Liver (tissue), 9 donors: ENCODE measurements around the gene SLC45A1. TPM values are rescaled to one million over a fixed set of nuclear protein-coding genes. Genes with fewer than 3 reads are reported as not detected.

Experiments
- DNase-seq: peaks from one replicate; pipeline ENCODE4 v3.0.0-alpha.2; 2017; ENCODE audit warnings: low spot score
- H3K27ac ChIP-seq, 2 donors: one replicate each; pipeline ENCODE4 v1.7.0; 2013; ENCODE audit warnings: inconsistent platforms in 2 of 2, low read length in 2 of 2, control low read depth in 1 of 2, low read depth in 1 of 2, mild to moderate bottlenecking in 1 of 2
- H3K27me3 ChIP-seq, 4 donors: one replicate each; pipeline versions ENCODE4 v1.6.1 to v1.7.0; 2013; ENCODE audit warnings: low read length in 3 of 4, inconsistent platforms in 1 of 4, mild to moderate bottlenecking in 1 of 4, moderate library complexity in 1 of 4; ENCODE audit not compliant: control insufficient read depth in 4 of 4, insufficient read depth in 4 of 4
- H3K36me3 ChIP-seq, 4 donors: one replicate each; pipeline versions ENCODE4 v1.6.1 to v1.7.0; 2013; ENCODE audit warnings: low read length in 3 of 4, mild to moderate bottlenecking in 3 of 4, low read depth in 1 of 4, moderate library complexity in 1 of 4; ENCODE audit not compliant: control insufficient read depth in 4 of 4, insufficient read depth in 3 of 4
- H3K4me1 ChIP-seq, 4 donors: one replicate each; pipeline versions ENCODE4 v1.6.1 to v1.7.0; 2013; ENCODE audit warnings: low read length in 3 of 4, mild to moderate bottlenecking in 3 of 4, moderate library complexity in 1 of 4; ENCODE audit not compliant: control insufficient read depth in 4 of 4, insufficient read depth in 4 of 4
- H3K4me3 ChIP-seq, 3 donors: one replicate each; pipeline versions ENCODE4 v1.6.1 to v1.7.0; 2013; ENCODE audit warnings: low read length in 3 of 3, control low read depth in 1 of 3, low read depth in 1 of 3, mild to moderate bottlenecking in 1 of 3
- H3K9ac ChIP-seq, 2 donors: one replicate each; pipeline ENCODE4 v1.7.0; 2013; ENCODE audit warnings: low read length in 2 of 2, mild to moderate bottlenecking in 2 of 2, moderate library complexity in 2 of 2, control low read depth in 1 of 2, low read depth in 1 of 2
- H3K9me3 ChIP-seq, 4 donors: one replicate each; pipeline versions ENCODE4 v1.6.1 to v1.7.0; 2013; ENCODE audit warnings: low read length in 3 of 4; ENCODE audit not compliant: control insufficient read depth in 4 of 4
- EGR1 ChIP-seq, 2 donors: IDR thresholded peaks; 2 replicates each; pipeline ENCODE4 v1.6.1; 2016 to 2018; ENCODE audit warnings: antibody characterized with exemption in 2 of 2, low read depth in 2 of 2
- FOXA1 ChIP-seq: IDR thresholded peaks from 2 replicates; pipeline ENCODE4 v1.6.1; 2016; ENCODE audit warnings: antibody characterized with exemption
- FOXA2 ChIP-seq: IDR thresholded peaks from 2 replicates; pipeline ENCODE4 v1.6.1; 2016; ENCODE audit warnings: antibody characterized with exemption
- GABPA ChIP-seq, 2 donors: IDR thresholded peaks in 1 of 2; conservative IDR thresholded peaks in 1 of 2; 2 replicates each; pipeline ENCODE4 v1.6.1; 2016; ENCODE audit warnings: antibody characterized with exemption in 2 of 2, mild to moderate bottlenecking in 1 of 2, moderate library complexity in 1 of 2
- HNF4A ChIP-seq, 2 donors: conservative IDR thresholded peaks; 2 replicates each; pipeline ENCODE4 v1.6.1; 2016; ENCODE audit warnings: antibody characterized with exemption in 2 of 2, mild to moderate bottlenecking in 2 of 2
- HNF4G ChIP-seq: IDR thresholded peaks from 2 replicates; pipeline ENCODE4 v1.6.1; 2016; ENCODE audit warnings: antibody characterized with exemption
- JUND ChIP-seq, 2 donors: IDR thresholded peaks; 2 replicates each; pipeline ENCODE4 v1.6.1; 2016; ENCODE audit warnings: antibody characterized with exemption in 2 of 2
- NR2F2 ChIP-seq: IDR thresholded peaks from 2 replicates; pipeline ENCODE4 v1.6.1; 2016; ENCODE audit warnings: antibody characterized with exemption
- RAD21 ChIP-seq, 2 donors: IDR thresholded peaks; 2 replicates each; pipeline ENCODE4 v1.6.1; 2016; ENCODE audit warnings: antibody characterized with exemption in 2 of 2, mild to moderate bottlenecking in 2 of 2
- RXRA ChIP-seq, 2 donors: IDR thresholded peaks; 2 replicates each; pipeline ENCODE4 v1.6.1; 2017 to 2018; ENCODE audit warnings: antibody characterized with exemption in 2 of 2, mild to moderate bottlenecking in 1 of 2
- SP1 ChIP-seq: IDR thresholded peaks from 2 replicates; pipeline ENCODE4 v1.6.1; 2018; ENCODE audit warnings: antibody characterized with exemption, mild to moderate bottlenecking
- TAF1 ChIP-seq: conservative IDR thresholded peaks from 2 replicates; pipeline ENCODE4 v1.6.1; 2016; ENCODE audit warnings: antibody characterized with exemption, mild to moderate bottlenecking
- YY1 ChIP-seq: IDR thresholded peaks from 2 replicates; pipeline ENCODE4 v1.6.1; 2016; ENCODE audit warnings: antibody characterized with exemption, mild to moderate bottlenecking
- ZBTB33 ChIP-seq: IDR thresholded peaks from 2 replicates; pipeline ENCODE4 v1.6.1; 2016; ENCODE audit warnings: antibody characterized with exemption
- WGBS: extraction: QIAGEN DNeasy Blood & Tissue Kit; methylation state at CpG from one replicate; pipeline ENCODE4 v1.1.7; 2013; 5-methylcytosine and 5-hydroxymethylcytosine counted together
- polyA plus RNA-seq, 2 donors: library from polyadenylated mRNA; stranded (reverse) in 1 of 2; unstranded in 1 of 2; fragments of 200-250 nt in 1 of 2; fragments of >200 nt in 1 of 2; fragmentation: Nextera tagmentation in 1 of 2; extraction: Ambion mirVana in 1 of 2; gene quantifications; one replicate each; pipeline versions ENCODE4 v1.2.1 to v1.2.3, GENCODE V29; 2013 to 2015
- total RNA-seq, 2 donors: library from RNA; depleted of rRNA; stranded (reverse); fragments of >200 nt; gene quantifications; one replicate each; pipeline ENCODE4 v1.2.3, GENCODE V29; 2014
- TF ChIP-seq, protein P1 (sequence below): IDR thresholded peaks from 2 replicates; pipeline ENCODE4 v1.6.1; 2016; ENCODE audit warnings: antibody characterized with exemption, mild to moderate bottlenecking
- TF ChIP-seq, protein P2 (sequence below): fragments of 150-350 bp; IDR thresholded peaks from 2 replicates; pipeline ENCODE4 v1.5.1; 2017; ENCODE audit warnings: improper control_type of control experiment, low read depth, low read length; ENCODE audit not compliant: missing input control
- TF ChIP-seq, protein P3 (sequence below): IDR thresholded peaks from 2 replicates; pipeline ENCODE4 v1.6.1; 2016; ENCODE audit warnings: antibody characterized with exemption
- TF ChIP-seq, protein P4 (sequence below): IDR thresholded peaks from 2 replicates; pipeline ENCODE4 v1.6.1; 2016; ENCODE audit warnings: antibody characterized with exemption
- donor health status: healthy.
- donor health status: healthy.
- donor health status: healthy.
- donor health status: healthy.
- donor health status: healthy.

Gene SLC45A1
- total and polyA plus RNA-seq, 4 donors, result 0.08 to 0.29 (median 0.14) TPM; not detected in 1

GRCh38 chr1:8358897-8359616 lies 41.1 kb downstream of the SLC45A1 start:
- no peak for DNase-seq
- H3K27ac ChIP-seq, result no peak overlapping the region
- TF ChIP-seq RAD21 (IDR thresholded peaks at IDR 0.05), result no peak
- TF ChIP-seq NR2F2, result no peak
- no peak for TF ChIP-seq YY1
- TF ChIP-seq SP1, result no peak
- TF ChIP-seq HNF4G, result no peak
- no peak for TF ChIP-seq JUND (IDR thresholded peaks at IDR 0.05)
- no peak for TF ChIP-seq HNF4A (conservative IDR thresholded peaks at IDR 0.05)
- TF ChIP-seq, protein P1, sequence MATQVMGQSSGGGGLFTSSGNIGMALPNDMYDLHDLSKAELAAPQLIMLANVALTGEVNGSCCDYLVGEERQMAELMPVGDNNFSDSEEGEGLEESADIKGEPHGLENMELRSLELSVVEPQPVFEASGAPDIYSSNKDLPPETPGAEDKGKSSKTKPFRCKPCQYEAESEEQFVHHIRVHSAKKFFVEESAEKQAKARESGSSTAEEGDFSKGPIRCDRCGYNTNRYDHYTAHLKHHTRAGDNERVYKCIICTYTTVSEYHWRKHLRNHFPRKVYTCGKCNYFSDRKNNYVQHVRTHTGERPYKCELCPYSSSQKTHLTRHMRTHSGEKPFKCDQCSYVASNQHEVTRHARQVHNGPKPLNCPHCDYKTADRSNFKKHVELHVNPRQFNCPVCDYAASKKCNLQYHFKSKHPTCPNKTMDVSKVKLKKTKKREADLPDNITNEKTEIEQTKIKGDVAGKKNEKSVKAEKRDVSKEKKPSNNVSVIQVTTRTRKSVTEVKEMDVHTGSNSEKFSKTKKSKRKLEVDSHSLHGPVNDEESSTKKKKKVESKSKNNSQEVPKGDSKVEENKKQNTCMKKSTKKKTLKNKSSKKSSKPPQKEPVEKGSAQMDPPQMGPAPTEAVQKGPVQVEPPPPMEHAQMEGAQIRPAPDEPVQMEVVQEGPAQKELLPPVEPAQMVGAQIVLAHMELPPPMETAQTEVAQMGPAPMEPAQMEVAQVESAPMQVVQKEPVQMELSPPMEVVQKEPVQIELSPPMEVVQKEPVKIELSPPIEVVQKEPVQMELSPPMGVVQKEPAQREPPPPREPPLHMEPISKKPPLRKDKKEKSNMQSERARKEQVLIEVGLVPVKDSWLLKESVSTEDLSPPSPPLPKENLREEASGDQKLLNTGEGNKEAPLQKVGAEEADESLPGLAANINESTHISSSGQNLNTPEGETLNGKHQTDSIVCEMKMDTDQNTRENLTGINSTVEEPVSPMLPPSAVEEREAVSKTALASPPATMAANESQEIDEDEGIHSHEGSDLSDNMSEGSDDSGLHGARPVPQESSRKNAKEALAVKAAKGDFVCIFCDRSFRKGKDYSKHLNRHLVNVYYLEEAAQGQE, result no peak
- TF ChIP-seq GABPA (IDR thresholded peaks at IDR 0.05 in 1 of 2, conservative IDR thresholded peaks at IDR 0.05 in 1 of 2), result no peak
- no peak for TF ChIP-seq TAF1
- TF ChIP-seq EGR1 (IDR thresholded peaks at IDR 0.05; ENCODE audit: low read depth in 2 of 2), result no peak
- TF ChIP-seq, protein P2, sequence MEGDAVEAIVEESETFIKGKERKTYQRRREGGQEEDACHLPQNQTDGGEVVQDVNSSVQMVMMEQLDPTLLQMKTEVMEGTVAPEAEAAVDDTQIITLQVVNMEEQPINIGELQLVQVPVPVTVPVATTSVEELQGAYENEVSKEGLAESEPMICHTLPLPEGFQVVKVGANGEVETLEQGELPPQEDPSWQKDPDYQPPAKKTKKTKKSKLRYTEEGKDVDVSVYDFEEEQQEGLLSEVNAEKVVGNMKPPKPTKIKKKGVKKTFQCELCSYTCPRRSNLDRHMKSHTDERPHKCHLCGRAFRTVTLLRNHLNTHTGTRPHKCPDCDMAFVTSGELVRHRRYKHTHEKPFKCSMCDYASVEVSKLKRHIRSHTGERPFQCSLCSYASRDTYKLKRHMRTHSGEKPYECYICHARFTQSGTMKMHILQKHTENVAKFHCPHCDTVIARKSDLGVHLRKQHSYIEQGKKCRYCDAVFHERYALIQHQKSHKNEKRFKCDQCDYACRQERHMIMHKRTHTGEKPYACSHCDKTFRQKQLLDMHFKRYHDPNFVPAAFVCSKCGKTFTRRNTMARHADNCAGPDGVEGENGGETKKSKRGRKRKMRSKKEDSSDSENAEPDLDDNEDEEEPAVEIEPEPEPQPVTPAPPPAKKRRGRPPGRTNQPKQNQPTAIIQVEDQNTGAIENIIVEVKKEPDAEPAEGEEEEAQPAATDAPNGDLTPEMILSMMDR, result no peak
- TF ChIP-seq FOXA1, result no peak
- TF ChIP-seq ZBTB33, result no peak
- TF ChIP-seq RXRA (IDR thresholded peaks at IDR 0.05), result no peak
- TF ChIP-seq, protein P3, sequence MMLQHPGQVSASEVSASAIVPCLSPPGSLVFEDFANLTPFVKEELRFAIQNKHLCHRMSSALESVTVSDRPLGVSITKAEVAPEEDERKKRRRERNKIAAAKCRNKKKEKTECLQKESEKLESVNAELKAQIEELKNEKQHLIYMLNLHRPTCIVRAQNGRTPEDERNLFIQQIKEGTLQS, result no peak
- no peak for TF ChIP-seq FOXA2
- TF ChIP-seq, protein P4, sequence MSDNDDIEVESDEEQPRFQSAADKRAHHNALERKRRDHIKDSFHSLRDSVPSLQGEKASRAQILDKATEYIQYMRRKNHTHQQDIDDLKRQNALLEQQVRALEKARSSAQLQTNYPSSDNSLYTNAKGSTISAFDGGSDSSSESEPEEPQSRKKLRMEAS, result no peak
- WGBS, result 93% methylated on average over 26 of the region's 26 CpGs
- no peaks in the 10 kb centered on the region for H3K9me3 ChIP-seq
- H3K4me3 ChIP-seq, result no peak overlapping the region
- H3K9ac ChIP-seq, result no peak overlapping the region
- peaks cover 3 to 15% (median 8%) of the 10 kb centered on the region in 4 donors for H3K4me1 ChIP-seq
- peaks cover 39 to 70% (median 51%) of the 10 kb centered on the region in 4 donors for H3K36me3 ChIP-seq
- H3K27me3 ChIP-seq, result no peaks in the 10 kb centered on the region
